ENCODE results near the gene C8A.
A peak's percentile ranks its signal among the peaks of the same experiment; 100 is the strongest.

The C8A gene

GRCh38 chr1:56898005-56898373, 43.4 kb downstream of the C8A start:
- TF ChIP-seq, protein P1, sequence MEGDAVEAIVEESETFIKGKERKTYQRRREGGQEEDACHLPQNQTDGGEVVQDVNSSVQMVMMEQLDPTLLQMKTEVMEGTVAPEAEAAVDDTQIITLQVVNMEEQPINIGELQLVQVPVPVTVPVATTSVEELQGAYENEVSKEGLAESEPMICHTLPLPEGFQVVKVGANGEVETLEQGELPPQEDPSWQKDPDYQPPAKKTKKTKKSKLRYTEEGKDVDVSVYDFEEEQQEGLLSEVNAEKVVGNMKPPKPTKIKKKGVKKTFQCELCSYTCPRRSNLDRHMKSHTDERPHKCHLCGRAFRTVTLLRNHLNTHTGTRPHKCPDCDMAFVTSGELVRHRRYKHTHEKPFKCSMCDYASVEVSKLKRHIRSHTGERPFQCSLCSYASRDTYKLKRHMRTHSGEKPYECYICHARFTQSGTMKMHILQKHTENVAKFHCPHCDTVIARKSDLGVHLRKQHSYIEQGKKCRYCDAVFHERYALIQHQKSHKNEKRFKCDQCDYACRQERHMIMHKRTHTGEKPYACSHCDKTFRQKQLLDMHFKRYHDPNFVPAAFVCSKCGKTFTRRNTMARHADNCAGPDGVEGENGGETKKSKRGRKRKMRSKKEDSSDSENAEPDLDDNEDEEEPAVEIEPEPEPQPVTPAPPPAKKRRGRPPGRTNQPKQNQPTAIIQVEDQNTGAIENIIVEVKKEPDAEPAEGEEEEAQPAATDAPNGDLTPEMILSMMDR (IDR thresholded peaks at IDR 0.05; ENCODE audit: insufficient read depth, low read depth, low read length, missing control alignments) = no peak
- no peak overlapping the region for H3K4me3 ChIP-seq (ENCODE audit: low read length)
- DNase-seq (ENCODE audit: low read depth) = no peak

DNA sequence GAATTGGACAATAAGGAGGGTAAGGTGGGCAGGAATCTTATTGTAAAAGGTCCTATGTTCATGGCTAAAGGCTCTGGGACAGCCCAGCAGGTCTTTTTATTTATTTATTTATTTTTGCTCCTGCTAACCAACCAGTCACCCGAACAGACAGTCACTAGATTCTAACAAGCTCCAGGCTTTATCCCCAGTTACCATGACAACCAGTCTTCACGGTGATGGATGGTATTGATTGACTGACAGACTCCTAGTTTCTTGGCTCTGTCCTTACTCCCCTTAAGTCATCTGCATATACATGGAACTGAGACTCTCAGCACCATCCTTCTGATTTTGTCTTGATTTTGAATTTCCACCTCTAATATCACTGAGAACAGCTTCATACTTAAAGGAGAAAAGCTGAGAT, 44.3 kb downstream of the C8A start:
- H3K4me3 ChIP-seq (ENCODE audit: low read length) = no peak overlapping the region
- TF ChIP-seq, protein P1 (IDR thresholded peaks at IDR 0.05; ENCODE audit: insufficient read depth, low read depth, low read length, missing control alignments) = no peak
- DNase-seq (ENCODE audit: low read depth) = no peak

- TF ChIP-seq, protein P1 (IDR thresholded peaks at IDR 0.05; ENCODE audit: insufficient read depth, low read depth, low read length, missing control alignments) = no peak
- DNase-seq (ENCODE audit: low read depth) = peak; percentile 23
- H3K4me3 ChIP-seq (ENCODE audit: low read length) = no peak overlapping the region
These were observed 47.1 kb downstream of the C8A start for GRCh38 chr1:56901716-56902115.

DNA sequence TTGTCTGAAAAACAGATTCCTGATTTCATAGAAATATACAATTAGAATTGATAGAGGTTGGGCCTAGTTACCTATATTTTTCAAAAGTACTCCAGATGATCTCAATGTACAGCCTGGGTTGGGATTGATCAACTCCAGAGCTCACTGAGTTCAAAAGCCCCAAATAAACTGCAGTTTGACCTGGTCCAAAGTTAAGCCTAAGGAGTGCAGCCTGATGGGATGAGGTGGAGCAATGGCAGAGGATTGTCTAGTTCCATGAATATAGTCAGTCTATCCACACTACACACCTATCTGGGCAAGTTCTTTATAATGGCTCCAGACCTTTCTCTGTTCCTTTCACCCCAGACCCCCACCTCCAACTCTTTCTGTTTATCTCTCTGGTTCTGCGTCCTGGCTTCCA, 49.2 kb downstream of the C8A start:
- H3K4me3 ChIP-seq (ENCODE audit: low read length) = no peak overlapping the region
- TF ChIP-seq, protein P1 (IDR thresholded peaks at IDR 0.05; ENCODE audit: insufficient read depth, low read depth, low read length, missing control alignments) = no peak
- no peak for DNase-seq (ENCODE audit: low read depth)

- TF ChIP-seq, protein P1 (IDR thresholded peaks at IDR 0.05; ENCODE audit: insufficient read depth, low read depth, low read length, missing control alignments) = no peak
- DNase-seq (ENCODE audit: low read depth) = no peak
- no peak overlapping the region for H3K4me3 ChIP-seq (ENCODE audit: low read length)
These were observed 50.2 kb downstream of the C8A start for GRCh38 chr1:56904663-56905397.

- TF ChIP-seq, protein P1 (IDR thresholded peaks at IDR 0.05; ENCODE audit: insufficient read depth, low read depth, low read length, missing control alignments) = no peak
- DNase-seq (ENCODE audit: low read depth) = no peak
- H3K4me3 ChIP-seq (ENCODE audit: low read length) = no peak overlapping the region
These were observed 51.1 kb downstream of the C8A start for GRCh38 chr1:56905667-56906066.

GRCh38 chr1:56908619-56909221, 54.1 kb downstream of the C8A start:
- DNase-seq (ENCODE audit: low read depth) = no peak

More at GRCh38 chr1:56908619-56909221, 54.1 kb downstream of the C8A start:
- H3K4me3 ChIP-seq (ENCODE audit: low read length) = no peak overlapping the region
- TF ChIP-seq, protein P1 (IDR thresholded peaks at IDR 0.05; ENCODE audit: insufficient read depth, low read depth, low read length, missing control alignments) = no peak

Data from epithelial cell of esophagus (primary cell).